H7 (cell line): ENCODE measurements around the gene DPEP3. TPM values are rescaled to one million over a fixed set of nuclear protein-coding genes. Genes with fewer than 3 reads are reported as not detected.

Experiments
- DNase-seq: peaks from one replicate; pipeline ENCODE4 v3.0.0; 2012
- H3K27me3 ChIP-seq: 2 replicates; pipeline ENCODE4 v1.6.0; 2011; ENCODE audit warnings: mild to moderate bottlenecking, low read length; ENCODE audit not compliant: control insufficient read depth, insufficient read depth
- H3K36me3 ChIP-seq: replicated peaks from 2 replicates; pipeline ENCODE4 v1.5.1; 2011; ENCODE audit warnings: low read length; ENCODE audit not compliant: control insufficient read depth, insufficient read depth
- H3K4me3 ChIP-seq: 2 replicates; pipeline ENCODE4 v1.5.1; 2011; ENCODE audit warnings: low read depth, mild to moderate bottlenecking, control low read depth, low read length, moderate library complexity; ENCODE audit not compliant: insufficient read depth
- total RNA-seq: library from RNA; depleted of rRNA; stranded (reverse); fragments of >200 nt; shearing (Covaris generic); gene quantifications from 2 replicates; pipeline ENCODE4 v1.2.3, GENCODE V29; 2014

Gene DPEP3
- total RNA-seq, 1 experiment from 2014 or later, result 0.03 TPM

GRCh38 chr16:67949645-67950044 lies 30.7 kb downstream of the DPEP3 start:
- Histone ChIP-seq H3K36me3 (peaks cover 58% of the 10 kb centered on the region), H3K4me3 (no peak overlapping the region), H3K27me3 (no peaks in the 10 kb centered on the region)
- DNase-seq, result no peak

DNA sequence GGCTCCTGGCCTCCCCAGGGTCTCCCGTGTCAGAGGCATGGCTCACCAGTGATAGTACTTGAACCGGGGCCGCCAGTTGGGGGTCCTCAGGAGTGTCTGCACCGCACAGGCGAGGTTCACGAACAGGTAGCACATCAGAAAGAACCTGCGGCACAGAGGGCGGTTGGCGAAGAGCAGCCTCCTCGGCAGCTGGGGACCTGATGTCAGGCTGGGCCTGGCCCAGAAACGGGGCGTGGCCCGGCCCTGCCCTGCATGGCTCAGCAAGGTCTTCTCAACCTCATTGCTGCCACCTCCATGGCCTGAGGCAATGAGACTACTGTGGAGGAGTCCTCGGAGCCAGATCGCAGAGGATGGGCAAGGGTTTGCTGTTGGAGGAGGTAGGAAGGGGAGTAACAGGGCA lies 32.3 kb downstream of the DPEP3 start:
- Histone ChIP-seq H3K27me3 (no peaks in the 10 kb centered on the region), H3K4me3 (no peak overlapping the region), H3K36me3 (peaks cover 49% of the 10 kb centered on the region)
- no peak for DNase-seq

GRCh38 chr16:67946966-67947558 lies 33.2 kb downstream of the DPEP3 start:
- Histone ChIP-seq H3K27me3 (no peaks in the 10 kb centered on the region), H3K36me3 (peaks cover 49% of the 10 kb centered on the region), H3K4me3 (no peak overlapping the region)
- DNase-seq, result no peak

DNA sequence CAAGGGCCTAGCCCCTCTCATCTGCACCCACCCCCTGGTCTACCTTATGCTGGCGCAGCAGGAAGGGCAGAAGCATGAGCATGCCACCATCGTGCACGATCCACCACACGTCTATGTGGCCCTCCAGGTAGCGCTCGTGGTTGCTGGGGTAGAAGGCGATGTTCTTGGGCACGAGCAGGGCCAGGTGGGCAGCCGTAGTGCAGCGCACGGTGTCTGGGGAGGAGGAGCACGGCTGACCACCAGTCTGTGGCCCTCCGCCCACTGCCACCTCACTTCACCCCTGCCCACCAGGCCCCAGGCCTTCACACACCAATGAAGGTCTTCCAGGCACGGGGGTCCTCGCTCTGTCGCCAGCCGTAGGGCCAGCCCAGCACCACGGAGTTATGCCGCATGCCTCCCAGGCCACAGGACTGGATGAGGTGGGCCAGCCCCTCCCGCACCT lies 34.1 kb downstream of the DPEP3 start:
- Histone ChIP-seq H3K36me3 (peaks cover 41% of the 10 kb centered on the region), H3K4me3 (no peak overlapping the region), H3K27me3 (no peaks in the 10 kb centered on the region)
- no peak for DNase-seq

GRCh38 chr16:67945392-67945933 lies 34.8 kb downstream of the DPEP3 start:
- DNase-seq, result no peak
- Histone ChIP-seq H3K27me3 (no peaks in the 10 kb centered on the region), H3K4me3 (no peak overlapping the region), H3K36me3 (peaks cover 35% of the 10 kb centered on the region)

GRCh38 chr16:67944690-67945391 lies 35.5 kb downstream of the DPEP3 start:
- DNase-seq, result no peak
- Histone ChIP-seq H3K27me3 (no peaks in the 10 kb centered on the region), H3K4me3 (no peak overlapping the region), H3K36me3 (peaks cover 34% of the 10 kb centered on the region)

GRCh38 chr16:67943619-67944504 lies 36.4 kb downstream of the DPEP3 start, which contains the start of gene LCAT:
LCAT (minus strand) TSS chr16:67944120; CDS start chr16:67944101, 19 bp downstream.
- peaks cover 27% of the 10 kb centered on the region for H3K36me3 ChIP-seq
- DNase-seq, result peak; percentile 80
- H3K4me3 ChIP-seq, result no peak within 1 kb of the TSS
- H3K27me3 ChIP-seq, result no peaks in the 10 kb centered on the region

DNA sequence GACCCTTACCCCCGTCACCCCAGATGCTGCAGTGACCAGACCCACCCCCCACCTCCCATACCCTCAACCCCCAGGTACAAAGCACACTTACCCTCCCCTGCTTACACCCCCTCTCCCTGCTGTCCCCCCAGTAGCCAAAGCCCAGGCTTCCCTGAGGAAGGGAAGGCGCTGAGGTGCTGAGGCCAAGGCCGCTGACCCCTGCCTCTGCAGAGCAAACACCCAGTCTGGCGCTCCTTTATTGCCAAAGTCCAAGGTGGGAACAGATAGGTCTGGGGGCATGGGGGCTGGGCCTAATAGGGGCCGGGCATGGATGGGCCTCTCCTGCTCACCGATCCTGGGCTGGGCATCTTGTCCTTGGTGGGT lies 37.1 kb downstream of the DPEP3 start:
- H3K27me3 ChIP-seq, result no peaks in the 10 kb centered on the region
- DNase-seq, result no peak
- peaks cover 22% of the 10 kb centered on the region for H3K36me3 ChIP-seq
- no peak overlapping the region for H3K4me3 ChIP-seq

- peak; percentile 77 for DNase-seq
- H3K4me3 ChIP-seq, result no peak overlapping the region
- H3K36me3 ChIP-seq, result peaks cover 20% of the 10 kb centered on the region
- no peaks in the 10 kb centered on the region for H3K27me3 ChIP-seq
Observed at GRCh38 chr16:67942510-67943255, 37.6 kb downstream of the DPEP3 start.

GRCh38 chr16:67942200-67942509 lies 38.1 kb downstream of the DPEP3 start:
- no peaks in the 10 kb centered on the region for H3K27me3 ChIP-seq
- peak; percentile 94 for DNase-seq
- no peak overlapping the region for H3K4me3 ChIP-seq
- H3K36me3 ChIP-seq, result peaks cover 20% of the 10 kb centered on the region

- H3K4me3 ChIP-seq, result no peak overlapping the region
- DNase-seq, result no peak
- peaks cover 18% of the 10 kb centered on the region for H3K36me3 ChIP-seq
- H3K27me3 ChIP-seq, result no peaks in the 10 kb centered on the region
Observed at GRCh38 chr16:67941469-67942199, 38.7 kb downstream of the DPEP3 start.

DNA sequence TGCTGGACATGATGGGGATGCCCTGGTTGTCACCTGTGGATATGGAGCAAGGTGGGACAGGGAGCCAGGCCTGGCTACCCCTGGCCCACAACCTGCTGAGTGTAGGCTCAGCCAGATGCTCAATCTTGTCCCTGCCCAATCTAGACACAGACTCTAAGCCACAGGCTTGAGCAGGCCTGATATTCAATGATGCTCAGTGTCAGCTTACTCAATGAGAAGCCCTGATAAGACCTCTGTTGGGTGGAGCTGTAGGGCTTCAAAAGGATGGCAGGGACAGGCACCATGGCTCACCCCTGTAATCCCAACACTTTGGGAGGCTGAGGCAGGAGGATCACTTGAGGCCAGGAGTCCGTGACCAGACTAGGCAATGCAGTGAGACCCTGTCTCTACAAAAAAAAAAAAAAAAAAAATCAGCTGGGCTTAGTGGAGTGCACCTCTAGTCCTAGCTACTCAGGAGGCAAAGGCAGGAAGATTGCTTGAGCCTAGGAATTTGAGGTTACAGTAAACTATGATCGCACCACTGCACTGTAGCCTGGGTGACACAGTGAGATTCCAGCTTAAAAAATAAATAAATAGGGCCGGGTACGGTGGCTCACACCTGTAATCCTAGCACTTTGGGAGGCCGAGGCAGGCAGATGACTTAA lies 39.7 kb downstream of the DPEP3 start:
- Histone ChIP-seq H3K27me3 (no peaks in the 10 kb centered on the region), H3K36me3 (peaks cover 11% of the 10 kb centered on the region), H3K4me3 (no peak overlapping the region)
- DNase-seq, result no peak
